ENCODE measurements around the gene MATN1.

Gene MATN1, protein sequence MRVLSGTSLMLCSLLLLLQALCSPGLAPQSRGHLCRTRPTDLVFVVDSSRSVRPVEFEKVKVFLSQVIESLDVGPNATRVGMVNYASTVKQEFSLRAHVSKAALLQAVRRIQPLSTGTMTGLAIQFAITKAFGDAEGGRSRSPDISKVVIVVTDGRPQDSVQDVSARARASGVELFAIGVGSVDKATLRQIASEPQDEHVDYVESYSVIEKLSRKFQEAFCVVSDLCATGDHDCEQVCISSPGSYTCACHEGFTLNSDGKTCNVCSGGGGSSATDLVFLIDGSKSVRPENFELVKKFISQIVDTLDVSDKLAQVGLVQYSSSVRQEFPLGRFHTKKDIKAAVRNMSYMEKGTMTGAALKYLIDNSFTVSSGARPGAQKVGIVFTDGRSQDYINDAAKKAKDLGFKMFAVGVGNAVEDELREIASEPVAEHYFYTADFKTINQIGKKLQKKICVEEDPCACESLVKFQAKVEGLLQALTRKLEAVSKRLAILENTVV

DNA sequence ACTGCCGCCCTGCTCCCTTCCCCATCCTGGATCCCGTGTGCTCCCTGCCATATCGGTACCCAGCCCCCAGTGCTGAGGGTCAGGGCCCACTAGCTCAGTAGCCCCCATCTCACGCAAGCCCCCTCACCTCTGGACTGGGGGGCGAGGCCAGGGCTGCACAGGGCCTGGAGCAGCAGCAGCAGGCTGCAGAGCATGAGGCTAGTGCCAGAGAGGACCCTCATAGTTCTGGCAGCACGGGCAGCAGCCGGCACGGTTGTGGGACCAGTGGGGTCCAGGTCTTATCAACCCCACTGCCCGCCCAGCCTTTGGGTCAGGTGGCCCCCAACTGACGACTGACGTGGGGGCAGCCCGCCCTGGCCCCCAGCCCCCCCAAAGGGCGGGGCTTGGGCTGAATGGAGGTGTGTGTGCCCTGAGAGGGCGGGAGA, at the start of gene MATN1:
Gene MATN1 (minus strand): TSS at position 255 of the 425 bp plus-strand sequence. CDS start 34 bp downstream, at position 221.
- no peaks in the 10 kb centered on the region for H3K36me3 ChIP-seq (ENCODE audit: control insufficient read depth, insufficient read depth, low read length)
- H3K4me3 ChIP-seq (ENCODE audit: low read depth, low read length): no peak within 1 kb of the TSS
- H3K4me1 ChIP-seq: no peaks in the 10 kb centered on the region
- H2AFZ ChIP-seq: no peak within 1 kb of the TSS
- H3K27ac ChIP-seq: no peak within 1 kb of the TSS
- no peaks in the 10 kb centered on the region for H3K9me3 ChIP-seq (ENCODE audit: control insufficient read depth, low read length)
- H3K27me3 ChIP-seq (ENCODE audit: control insufficient read depth, insufficient read depth, low read length): no peaks in the 10 kb centered on the region
- TF ChIP-seq, protein P1, sequence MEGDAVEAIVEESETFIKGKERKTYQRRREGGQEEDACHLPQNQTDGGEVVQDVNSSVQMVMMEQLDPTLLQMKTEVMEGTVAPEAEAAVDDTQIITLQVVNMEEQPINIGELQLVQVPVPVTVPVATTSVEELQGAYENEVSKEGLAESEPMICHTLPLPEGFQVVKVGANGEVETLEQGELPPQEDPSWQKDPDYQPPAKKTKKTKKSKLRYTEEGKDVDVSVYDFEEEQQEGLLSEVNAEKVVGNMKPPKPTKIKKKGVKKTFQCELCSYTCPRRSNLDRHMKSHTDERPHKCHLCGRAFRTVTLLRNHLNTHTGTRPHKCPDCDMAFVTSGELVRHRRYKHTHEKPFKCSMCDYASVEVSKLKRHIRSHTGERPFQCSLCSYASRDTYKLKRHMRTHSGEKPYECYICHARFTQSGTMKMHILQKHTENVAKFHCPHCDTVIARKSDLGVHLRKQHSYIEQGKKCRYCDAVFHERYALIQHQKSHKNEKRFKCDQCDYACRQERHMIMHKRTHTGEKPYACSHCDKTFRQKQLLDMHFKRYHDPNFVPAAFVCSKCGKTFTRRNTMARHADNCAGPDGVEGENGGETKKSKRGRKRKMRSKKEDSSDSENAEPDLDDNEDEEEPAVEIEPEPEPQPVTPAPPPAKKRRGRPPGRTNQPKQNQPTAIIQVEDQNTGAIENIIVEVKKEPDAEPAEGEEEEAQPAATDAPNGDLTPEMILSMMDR (IDR thresholded peaks at IDR 0.05): no peak
- no peaks in the 10 kb centered on the region for H3K79me2 ChIP-seq
- no peak within 1 kb of the TSS for H3K9ac ChIP-seq
- H3K4me2 ChIP-seq (ENCODE audit: low read length): no peak within 1 kb of the TSS

DNA sequence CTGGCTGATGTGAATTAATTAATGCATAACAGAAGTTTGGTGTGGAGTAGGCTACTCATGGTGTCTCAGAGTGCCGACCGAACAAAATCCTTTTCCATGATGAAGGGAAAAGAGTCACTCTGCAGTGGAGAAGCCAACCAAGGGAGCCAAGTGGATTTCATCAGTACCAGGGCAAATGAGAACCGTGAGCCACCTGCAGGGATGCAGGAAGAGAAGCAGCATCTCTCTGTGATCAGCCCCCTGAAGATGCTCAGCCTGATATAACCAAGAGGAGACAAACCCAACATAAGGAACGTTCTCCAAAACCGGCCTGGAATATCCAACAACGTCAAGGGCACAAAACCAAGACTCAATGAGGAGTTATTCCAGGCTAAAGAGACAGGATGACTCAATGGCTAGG, 47.6 kb upstream of the MATN1 start:
- Histone ChIP-seq H3K79me2 (no peaks in the 10 kb centered on the region), H2AFZ (no peak overlapping the region), H3K27me3 (ENCODE audit: control insufficient read depth, insufficient read depth, low read length) (no peaks in the 10 kb centered on the region), H3K9me3 (ENCODE audit: control insufficient read depth, low read length) (no peaks in the 10 kb centered on the region), H3K36me3 (ENCODE audit: control insufficient read depth, insufficient read depth, low read length) (no peaks in the 10 kb centered on the region), H3K27ac (no peak overlapping the region), H3K4me2 (ENCODE audit: low read length) (no peak overlapping the region), H3K9ac (no peak overlapping the region), H3K4me1 (no peaks in the 10 kb centered on the region), H3K4me3 (ENCODE audit: low read depth, low read length) (no peak overlapping the region)
- TF ChIP-seq, protein P1 (IDR thresholded peaks at IDR 0.05): no peak

DNA sequence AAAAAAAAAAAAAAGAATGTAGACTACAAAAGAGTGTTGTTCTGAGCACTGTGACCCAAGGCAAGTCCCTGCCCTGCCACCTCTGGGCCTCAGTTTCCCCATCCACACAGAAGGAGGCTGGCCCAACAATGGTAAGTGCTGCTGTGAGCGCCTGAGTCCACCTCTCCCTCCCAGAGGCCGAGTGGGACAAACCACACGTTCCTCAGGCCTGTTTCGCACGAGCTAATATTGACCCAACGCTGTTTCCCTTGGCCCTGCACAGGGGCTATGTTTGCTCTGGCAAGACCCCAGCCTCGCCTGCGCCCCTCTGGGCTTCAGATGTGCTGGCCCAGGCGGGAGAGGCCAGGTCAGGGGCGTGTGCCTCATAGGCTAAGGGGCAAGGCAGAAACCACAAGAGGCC, 46.8 kb upstream of the MATN1 start:
- Histone ChIP-seq H3K27me3 (ENCODE audit: control insufficient read depth, insufficient read depth, low read length) (no peaks in the 10 kb centered on the region), H3K4me3 (ENCODE audit: low read depth, low read length) (no peak overlapping the region), H3K4me1 (no peaks in the 10 kb centered on the region), H2AFZ (no peak overlapping the region), H3K36me3 (ENCODE audit: control insufficient read depth, insufficient read depth, low read length) (no peaks in the 10 kb centered on the region), H3K9me3 (ENCODE audit: control insufficient read depth, low read length) (no peaks in the 10 kb centered on the region), H3K4me2 (ENCODE audit: low read length) (no peak overlapping the region), H3K27ac (no peak overlapping the region), H3K9ac (no peak overlapping the region), H3K79me2 (no peaks in the 10 kb centered on the region)
- TF ChIP-seq, protein P1 (IDR thresholded peaks at IDR 0.05): no peak

DNA sequence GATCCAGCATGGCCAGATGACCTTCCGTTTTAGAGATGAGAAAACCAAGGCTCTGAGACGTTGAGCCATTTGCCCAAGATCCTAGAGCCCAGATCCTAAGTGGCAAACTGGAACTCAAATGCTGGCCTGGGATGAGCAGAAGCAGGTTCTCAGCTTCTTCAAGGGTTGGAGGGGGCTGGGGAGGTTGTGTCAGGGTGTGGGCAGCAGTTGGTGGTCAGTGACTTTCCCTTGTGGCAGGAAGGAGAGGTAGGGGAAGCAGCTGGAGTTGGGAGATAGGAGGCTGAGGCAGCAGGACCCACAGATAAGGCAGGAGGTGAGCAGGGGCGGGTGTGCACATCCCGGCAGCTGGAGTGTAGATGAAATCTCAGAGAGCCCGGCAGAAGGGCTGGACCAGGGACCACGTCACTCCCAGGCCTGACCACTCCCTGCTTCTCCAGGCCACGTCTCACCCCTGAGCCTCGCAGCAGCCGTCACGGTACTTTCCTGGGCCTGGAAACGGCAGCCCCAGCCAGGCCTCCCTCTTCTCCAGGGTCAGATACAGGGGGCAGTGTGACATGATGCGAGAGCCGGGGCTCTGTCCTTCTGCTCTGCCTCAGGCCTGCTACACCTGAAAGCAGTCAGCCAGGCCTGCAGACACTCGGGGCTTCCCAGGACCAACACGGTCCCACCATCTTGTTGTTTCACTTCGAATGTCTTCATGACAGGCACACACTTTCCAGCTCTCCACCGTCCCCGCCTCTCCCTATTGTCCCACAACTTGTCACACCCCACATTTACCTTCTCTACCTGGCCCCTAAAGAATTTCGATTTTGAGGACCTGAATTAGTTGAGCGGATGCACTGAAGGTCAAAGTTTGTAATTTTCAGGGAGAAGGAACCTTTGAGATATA, 45.7 kb upstream of the MATN1 start:
- H2AFZ ChIP-seq: no peak overlapping the region
- no peak overlapping the region for H3K9ac ChIP-seq
- no peak overlapping the region for H3K4me2 ChIP-seq (ENCODE audit: low read length)
- H3K4me3 ChIP-seq (ENCODE audit: low read depth, low read length): no peak overlapping the region
- no peaks in the 10 kb centered on the region for H3K79me2 ChIP-seq
- TF ChIP-seq, protein P1 (IDR thresholded peaks at IDR 0.05): no peak
- no peaks in the 10 kb centered on the region for H3K4me1 ChIP-seq
- H3K36me3 ChIP-seq (ENCODE audit: control insufficient read depth, insufficient read depth, low read length): no peaks in the 10 kb centered on the region
- no peak overlapping the region for H3K27ac ChIP-seq
- H3K9me3 ChIP-seq (ENCODE audit: control insufficient read depth, low read length): no peaks in the 10 kb centered on the region
- no peaks in the 10 kb centered on the region for H3K27me3 ChIP-seq (ENCODE audit: control insufficient read depth, insufficient read depth, low read length)

All from parathyroid adenoma (tissue), 2 donors.